Left kidney (tissue), 8 donors: ENCODE data around the gene BLOC1S3. TPM values are rescaled to one million over a fixed set of nuclear protein-coding genes. Genes with fewer than 3 reads are reported as not detected.

Experiments used
- DNase-seq: peaks from one replicate; pipeline ENCODE4 v3.0.0-alpha.2; 2013
- long read RNA-seq, 8 donors: transcript quantifications; one replicate each; lab custom pipeline, GENCODE V29; 2026
- polyA plus RNA-seq: library from polyadenylated mRNA; unstranded; fragments of 120-200 nt; gene quantifications from one replicate; pipeline ENCODE4 v1.2.1, GENCODE V29; 2013; ENCODE audit not compliant: insufficient read length

The BLOC1S3 gene
- 9.4 TPM for polyA plus RNA-seq
- long read RNA-seq, donor 1, partial matches to known transcripts, result 0 of 5 reads
- long read RNA-seq, donor 1, other reads (novel, unspliced or antisense), result 0 of 5 reads
- long read RNA-seq, donor 2, transcript BLOC1S3-202 (1 exons, 732 nt), result major isoform, 8 of 9 reads
- long read RNA-seq, donor 2, partial matches to known transcripts, result 0 of 9 reads
- long read RNA-seq, donor 2, other reads (novel, unspliced or antisense), result 0 of 9 reads
- long read RNA-seq, donor 3, partial matches to known transcripts, result 5 of 9 reads
- long read RNA-seq, donor 3, other reads (novel, unspliced or antisense), result 0 of 9 reads
- long read RNA-seq, donor 4, result 0 reads
- long read RNA-seq, donor 5, partial matches to known transcripts, result 0 of 1 reads
- long read RNA-seq, donor 5, other reads (novel, unspliced or antisense), result 0 of 1 reads
- long read RNA-seq, donor 6, partial matches to known transcripts, result 0 of 3 reads
- long read RNA-seq, donor 6, other reads (novel, unspliced or antisense), result 0 of 3 reads
- long read RNA-seq, donor 7, partial matches to known transcripts, result 0 of 6 reads
- long read RNA-seq, donor 7, other reads (novel, unspliced or antisense), result 0 of 6 reads
- long read RNA-seq, donor 8, partial matches to known transcripts, result 0 of 2 reads
- long read RNA-seq, donor 8, other reads (novel, unspliced or antisense), result 0 of 2 reads

- DNase-seq, result peak; percentile 100
Observed at GRCh38 chr19:45178262-45179071, at the start of gene BLOC1S3. TSS of gene BLOC1S3 (plus strand) at chr19:45178784. CDS start at chr19:45179297, 513 bp downstream.

- DNase-seq, result no peak
Observed at GRCh38 chr19:45128806-45129205, 49.8 kb upstream of the BLOC1S3 start.

GRCh38 chr19:45130236-45130635, 48.3 kb upstream of the BLOC1S3 start:
- DNase-seq, result no peak

GRCh38 chr19:45130888-45131615, 47.5 kb upstream of the BLOC1S3 start:
- peak; percentile 42 for DNase-seq

- no peak for DNase-seq
Observed at GRCh38 chr19:45133661-45134060, 44.9 kb upstream of the BLOC1S3 start.

GRCh38 chr19:45135176-45135885, 43.3 kb upstream of the BLOC1S3 start:
- DNase-seq, result no peak

- no peak for DNase-seq
Observed at GRCh38 chr19:45136507-45137178, 41.9 kb upstream of the BLOC1S3 start.

GRCh38 chr19:45137179-45137761, 41.3 kb upstream of the BLOC1S3 start:
- no peak for DNase-seq

- no peak for DNase-seq
Observed at GRCh38 chr19:45138303-45138751, 40.3 kb upstream of the BLOC1S3 start.

GRCh38 chr19:45139286-45140143, 39.1 kb upstream of the BLOC1S3 start:
- no peak for DNase-seq

- no peak for DNase-seq
Observed at GRCh38 chr19:45140144-45140503, 38.5 kb upstream of the BLOC1S3 start.

- DNase-seq, result no peak
Observed at GRCh38 chr19:45140533-45140932, 38.1 kb upstream of the BLOC1S3 start.

- DNase-seq, result no peak
Observed at GRCh38 chr19:45141203-45141900, 37.2 kb upstream of the BLOC1S3 start.

GRCh38 chr19:45142016-45142725, 36.4 kb upstream of the BLOC1S3 start:
- no peak for DNase-seq

- DNase-seq, result no peak
Observed at GRCh38 chr19:45142726-45143110, 35.9 kb upstream of the BLOC1S3 start.

GRCh38 chr19:45144431-45145269, 33.9 kb upstream of the BLOC1S3 start:
- DNase-seq, result no peak
